GM12801 (cell line): ENCODE results near the gene ANKRD22.

Experiments used
- TF ChIP-seq, protein P1 (sequence below): IDR thresholded peaks from one replicate; pipeline ENCODE4 v1.5.1; 2011; ENCODE audit warnings: control low read depth; ENCODE audit not compliant: insufficient read length; ENCODE audit errors: extremely low read depth

Gene ANKRD22

DNA sequence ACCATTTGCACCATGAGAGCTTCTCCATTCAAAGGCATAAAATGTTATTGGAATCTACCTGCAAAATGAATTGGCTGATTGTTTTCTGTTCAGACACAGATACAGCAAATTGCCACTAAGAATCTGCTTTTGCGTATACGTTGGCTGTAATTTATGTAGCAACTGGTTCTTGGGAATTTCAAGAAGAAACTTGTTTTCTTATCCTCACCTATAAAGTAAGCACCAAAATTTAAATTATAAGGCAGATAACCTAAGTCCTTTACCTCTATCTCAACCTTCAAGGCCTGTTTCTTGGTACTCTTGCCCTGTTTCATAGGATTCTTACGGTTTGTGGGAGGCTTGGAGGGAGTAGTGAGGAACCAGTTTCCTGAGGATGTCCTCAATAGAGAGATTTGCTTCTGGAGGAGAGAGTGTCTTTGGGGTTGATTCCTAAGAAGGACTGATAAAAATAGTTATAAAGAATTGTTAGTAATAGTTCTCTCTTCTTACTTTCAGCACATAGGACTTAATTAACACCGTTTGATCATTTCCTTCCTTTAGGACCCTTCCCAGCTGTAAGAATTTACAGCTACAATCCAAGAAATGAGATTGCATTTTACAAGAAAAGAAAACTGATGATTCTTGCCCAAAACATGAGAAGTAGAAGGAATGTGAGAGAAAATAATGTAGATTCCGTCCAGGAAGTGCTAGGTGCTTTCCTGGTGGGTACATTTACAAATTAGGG, 30.4 kb upstream of the ANKRD22 start:
- TF ChIP-seq, protein P1, sequence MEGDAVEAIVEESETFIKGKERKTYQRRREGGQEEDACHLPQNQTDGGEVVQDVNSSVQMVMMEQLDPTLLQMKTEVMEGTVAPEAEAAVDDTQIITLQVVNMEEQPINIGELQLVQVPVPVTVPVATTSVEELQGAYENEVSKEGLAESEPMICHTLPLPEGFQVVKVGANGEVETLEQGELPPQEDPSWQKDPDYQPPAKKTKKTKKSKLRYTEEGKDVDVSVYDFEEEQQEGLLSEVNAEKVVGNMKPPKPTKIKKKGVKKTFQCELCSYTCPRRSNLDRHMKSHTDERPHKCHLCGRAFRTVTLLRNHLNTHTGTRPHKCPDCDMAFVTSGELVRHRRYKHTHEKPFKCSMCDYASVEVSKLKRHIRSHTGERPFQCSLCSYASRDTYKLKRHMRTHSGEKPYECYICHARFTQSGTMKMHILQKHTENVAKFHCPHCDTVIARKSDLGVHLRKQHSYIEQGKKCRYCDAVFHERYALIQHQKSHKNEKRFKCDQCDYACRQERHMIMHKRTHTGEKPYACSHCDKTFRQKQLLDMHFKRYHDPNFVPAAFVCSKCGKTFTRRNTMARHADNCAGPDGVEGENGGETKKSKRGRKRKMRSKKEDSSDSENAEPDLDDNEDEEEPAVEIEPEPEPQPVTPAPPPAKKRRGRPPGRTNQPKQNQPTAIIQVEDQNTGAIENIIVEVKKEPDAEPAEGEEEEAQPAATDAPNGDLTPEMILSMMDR: no peak

DNA sequence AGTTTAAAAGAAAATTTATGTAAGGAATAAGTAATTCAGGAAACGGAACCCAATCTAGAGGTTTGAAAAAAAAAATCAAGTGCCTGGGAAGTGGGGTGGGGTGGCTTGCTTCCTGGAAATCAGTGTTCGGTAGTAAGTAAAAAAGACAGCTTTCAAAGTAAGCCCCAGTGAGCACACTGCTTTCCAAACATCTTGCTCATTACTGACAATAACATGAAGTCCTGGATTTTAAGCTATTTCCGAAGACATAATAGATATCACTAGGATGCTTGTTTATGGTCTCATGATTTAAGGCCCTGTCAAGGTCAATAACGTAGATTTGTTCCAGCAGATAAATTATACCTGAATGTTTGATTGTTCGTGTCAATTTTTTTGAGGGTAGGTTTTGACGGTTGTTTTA, 29.7 kb upstream of the ANKRD22 start:
- TF ChIP-seq, protein P1: no peak

DNA sequence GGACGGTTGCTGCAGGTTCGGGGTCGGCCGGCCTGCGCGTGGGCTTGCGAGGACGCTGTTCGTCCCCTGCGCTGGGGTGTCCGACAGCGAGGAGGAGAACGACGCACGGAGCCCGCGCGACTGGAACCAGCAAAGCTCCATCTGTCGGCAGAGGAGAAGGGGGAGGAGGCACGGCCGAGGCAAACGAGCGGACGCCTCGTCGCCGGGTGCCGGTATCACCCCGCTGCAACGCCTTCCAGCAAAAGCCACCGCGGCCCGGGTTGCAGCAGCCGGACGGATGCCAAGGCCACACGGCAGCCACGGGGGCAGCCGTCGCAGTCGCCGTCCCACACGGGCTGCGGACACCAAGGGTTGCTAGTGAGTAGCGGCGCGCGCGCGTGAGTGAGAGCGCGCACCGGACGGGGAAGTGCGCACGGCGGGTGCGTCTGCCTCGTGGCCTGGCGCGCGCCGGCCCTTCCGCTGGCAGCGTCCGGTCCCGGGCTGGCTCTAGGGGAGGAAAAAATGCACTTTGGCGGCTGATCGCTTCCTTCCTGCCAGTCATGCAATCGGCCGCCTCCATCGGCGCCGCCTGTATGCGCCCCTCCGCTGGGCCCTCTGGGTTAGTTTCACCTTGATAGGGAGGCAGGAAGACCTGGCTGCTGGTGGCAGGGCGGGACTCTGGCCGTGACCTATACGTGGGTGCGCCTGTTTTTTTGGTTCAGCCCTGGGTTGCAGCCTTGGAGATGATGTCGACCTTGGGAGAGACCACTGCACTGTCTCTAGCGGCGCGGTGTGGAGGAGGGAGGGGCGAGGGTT, 28.8 kb upstream of the ANKRD22 start:
- TF ChIP-seq, protein P1: no peak

DNA sequence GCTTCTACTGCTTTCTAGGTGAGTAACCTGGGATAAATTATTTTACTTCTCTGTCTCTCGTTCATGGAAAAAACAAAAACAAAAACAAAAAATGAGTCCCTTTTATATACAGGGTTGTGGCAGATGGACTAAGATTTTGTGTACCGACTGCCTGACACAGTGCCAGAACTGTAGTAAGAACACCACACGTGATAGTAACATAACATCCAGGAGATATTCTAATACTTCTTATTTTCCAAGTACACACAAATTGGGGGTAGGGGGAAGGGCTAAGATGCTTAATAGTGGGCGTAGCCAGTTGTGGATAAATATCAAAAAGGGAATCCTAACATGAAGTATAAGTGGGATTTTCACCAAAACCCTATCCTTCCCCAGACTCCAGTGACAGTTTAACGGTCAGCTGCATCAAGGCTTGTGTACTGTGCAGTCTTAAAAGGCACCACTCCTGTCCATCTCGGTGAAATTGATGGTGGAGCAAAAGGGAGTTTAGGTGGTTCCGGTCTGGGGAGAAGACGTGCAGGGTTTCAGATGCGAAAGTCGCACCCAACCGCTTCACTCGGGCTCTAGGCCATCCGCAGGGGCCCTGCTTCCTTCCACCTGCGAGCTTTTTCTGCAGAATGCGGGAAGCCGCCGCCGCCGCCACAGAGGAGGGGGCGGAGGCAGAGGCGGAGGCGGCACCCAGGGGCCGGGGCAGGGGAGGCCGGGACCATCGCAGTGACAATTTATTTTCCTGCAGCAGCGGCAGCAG, 28.1 kb upstream of the ANKRD22 start, which contains the start of gene STAMBPL1:
Gene STAMBPL1 (plus strand): TSS at position 712 of the 748 bp plus-strand sequence. CDS start 21,464 bp downstream, outside the sequence.
- TF ChIP-seq, protein P1: no peak

DNA sequence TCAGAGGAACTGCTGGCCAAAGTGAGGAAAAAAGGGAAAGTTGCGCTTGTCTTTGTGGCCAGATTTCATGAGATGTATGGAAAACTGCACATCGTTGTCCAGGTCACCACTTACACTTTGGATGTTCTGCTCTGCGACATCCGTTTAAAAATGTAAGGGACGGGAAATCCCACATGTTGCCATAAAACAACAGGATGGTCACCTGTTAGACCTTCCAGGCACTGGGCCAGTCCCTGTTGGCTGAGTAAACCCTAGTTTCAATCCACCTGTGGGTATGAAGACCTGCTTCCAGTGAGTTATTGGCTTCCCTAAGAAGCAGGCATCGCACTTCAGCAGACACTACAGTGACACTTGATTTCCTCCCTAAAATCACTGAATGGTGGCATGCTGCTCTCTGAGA, 25.7 kb upstream of the ANKRD22 start:
- TF ChIP-seq, protein P1: no peak

DNA sequence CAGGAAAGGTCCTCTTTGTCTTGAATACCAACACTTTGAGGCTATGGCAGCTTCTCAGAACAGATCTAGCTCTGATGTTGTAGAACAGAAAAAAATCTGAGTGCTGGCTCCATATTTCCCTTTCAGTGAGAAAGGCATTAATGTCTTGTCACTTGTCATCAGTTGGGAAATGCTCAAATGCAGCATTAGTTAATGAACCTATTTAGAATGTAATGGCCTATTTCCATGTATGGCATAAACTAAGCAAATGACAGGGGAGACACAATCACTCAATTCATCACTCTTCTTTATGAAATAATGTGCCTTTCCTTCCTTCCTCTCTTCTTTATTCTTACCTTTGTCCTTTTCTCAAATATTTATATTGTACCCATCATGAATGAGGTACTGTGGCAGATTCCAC, 23.4 kb upstream of the ANKRD22 start:
- TF ChIP-seq, protein P1: no peak

DNA sequence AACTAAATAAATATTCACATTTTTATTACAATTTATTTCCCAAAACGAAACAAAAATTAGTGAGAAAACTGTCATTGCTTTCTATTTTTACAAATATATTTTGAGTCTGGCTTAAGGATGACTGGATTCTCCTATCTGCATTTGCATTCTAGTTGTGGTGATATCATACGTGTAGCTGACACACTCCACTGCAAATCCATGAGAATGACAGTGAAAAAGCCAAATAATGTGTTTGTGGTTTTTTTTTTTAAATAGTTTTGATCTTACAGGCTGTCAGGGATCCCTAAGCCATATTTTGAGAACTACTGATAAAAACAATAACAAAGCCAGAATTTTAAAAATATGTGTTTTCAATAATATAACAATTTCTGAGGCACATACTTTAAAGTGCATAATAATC, 22.6 kb upstream of the ANKRD22 start:
- TF ChIP-seq, protein P1: no peak
